K562 (cell line): ENCODE results near the gene FBXO10. TPM values are rescaled to one million over a fixed set of nuclear protein-coding genes. Genes with fewer than 3 reads are reported as not detected.

Source experiments
- CBX2 ChIP-seq: fragments of 200-600 bp; sonication (generic); IDR thresholded peaks from one replicate; pipeline ENCODE4 v1.6.1; 2012; ENCODE audit warnings: mild to moderate bottlenecking, low read length, inconsistent platforms; ENCODE audit not compliant: insufficient read depth, poor library complexity, severe bottlenecking
- CCNT2 ChIP-seq: IDR thresholded peaks from 2 replicates; pipeline ENCODE4 v1.6.1; 2011; ENCODE audit warnings: borderline replicate concordance, low read depth, mild to moderate bottlenecking, moderate library complexity, mixed read lengths, low read length; ENCODE audit not compliant: insufficient read length; ENCODE audit errors: extremely low read depth
- ETV5 ChIP-seq: sonication (generic); formaldehyde crosslinking; IDR thresholded peaks from 2 replicates; pipeline ENCODE4 v1.4.0; 2020; ENCODE audit warnings: low read depth, mild to moderate bottlenecking, missing genetic modification reagents
- ETV6 ChIP-seq, 3 experiments: fragments of 150-350 bp in 1 of 3; sonication (generic) in 1 of 3; formaldehyde crosslinking in 1 of 3; IDR thresholded peaks; 2 replicates each; pipeline versions ENCODE4 v1.6.1 to v1.8.0; 2014 to 2022; ENCODE audit warnings: borderline replicate concordance in 2 of 3, low read depth in 2 of 3, antibody characterized with exemption in 1 of 3, low read length in 1 of 3, mild to moderate bottlenecking in 1 of 3, missing genetic modification reagents in 1 of 3
- FUS ChIP-seq: fragments of 200-400 bp; formaldehyde crosslinking; optimal IDR thresholded peaks from 2 replicates; pipeline ENCODE3; 2017; ENCODE audit warnings: low read depth, low read length
- HDAC3 ChIP-seq: fragments of 450-650 bp; IDR thresholded peaks from 2 replicates; pipeline ENCODE4 v1.6.1; 2018; ENCODE audit warnings: borderline replicate concordance, mild to moderate bottlenecking, moderate library complexity; ENCODE audit not compliant: partially characterized antibody
- IRF2 ChIP-seq: sonication (generic); formaldehyde crosslinking; IDR thresholded peaks from 2 replicates; pipeline ENCODE4 v1.8.1; 2022; ENCODE audit warnings: mild to moderate bottlenecking, missing genetic modification reagents
- JUN ChIP-seq, 2 experiments: sonication (generic) in 1 of 2; formaldehyde crosslinking in 1 of 2; IDR thresholded peaks; 2 replicates each; pipeline versions ENCODE4 v1.6.1 to v1.8.0; 2012 to 2022; ENCODE audit warnings: borderline replicate concordance in 2 of 2, mild to moderate bottlenecking in 2 of 2, improper control_type of control experiment in 1 of 2, low read depth in 1 of 2, low read length in 1 of 2, missing genetic modification reagents in 1 of 2
- KAT7 ChIP-seq: sonication (generic); formaldehyde crosslinking; IDR thresholded peaks from 2 replicates; pipeline ENCODE4 v1.8.0; 2022; ENCODE audit warnings: missing genetic modification reagents, mild to moderate bottlenecking, borderline replicate concordance
- MXI1 ChIP-seq: IDR thresholded peaks from 2 replicates; pipeline ENCODE4 v1.6.1; 2011; ENCODE audit warnings: low read depth, mild to moderate bottlenecking, improper control_type of control experiment, low read length
- NUFIP1 ChIP-seq: fragments of 450-650 bp; IDR thresholded peaks from 2 replicates; pipeline ENCODE4 v1.6.1; 2018; ENCODE audit not compliant: partially characterized antibody
- POLR2B ChIP-seq: fragments of 450-650 bp; IDR thresholded peaks from 2 replicates; pipeline ENCODE4 v1.6.1; 2018; ENCODE audit warnings: low read depth; ENCODE audit not compliant: partially characterized antibody
- RFX7 ChIP-seq: fragments of 250-450 bp; sonication (Bioruptor Pico); IDR thresholded peaks from 2 replicates; pipeline ENCODE4 v1.5.1; 2021; ENCODE audit warnings: mild to moderate bottlenecking
- RHOXF2B ChIP-seq: fragments of 250-450 bp; sonication (Bioruptor Pico); conservative IDR thresholded peaks from 2 replicates; pipeline ENCODE4 v1.5.1; 2021
- SAFB2 ChIP-seq: fragments of 200-400 bp; formaldehyde crosslinking; IDR thresholded peaks from 2 replicates; pipeline ENCODE4 v1.6.1; 2018; ENCODE audit warnings: borderline replicate concordance, low read length, low read depth, moderate library complexity; ENCODE audit not compliant: severe bottlenecking
- SMAD4 ChIP-seq: fragments of 250-450 bp; sonication (Bioruptor Pico); conservative IDR thresholded peaks from 2 replicates; pipeline ENCODE4 v1.8.0; 2021; ENCODE audit warnings: inconsistent platforms, mild to moderate bottlenecking, moderate library complexity
- SMARCE1 ChIP-seq: fragments of 450-650 bp; IDR thresholded peaks from 2 replicates; pipeline ENCODE4 v1.7.1; 2016; ENCODE audit warnings: mild to moderate bottlenecking
- SRSF1 ChIP-seq: fragments of 200-400 bp; formaldehyde crosslinking; IDR thresholded peaks from 2 replicates; pipeline ENCODE4 v1.6.1; 2017; ENCODE audit warnings: mild to moderate bottlenecking, low read depth, low read length, moderate library complexity
- ZBTB8A ChIP-seq: fragments of 450-650 bp; IDR thresholded peaks from 2 replicates; pipeline ENCODE4 v1.6.1; 2018; ENCODE audit warnings: mild to moderate bottlenecking, moderate library complexity; ENCODE audit not compliant: partially characterized antibody
- ZFX ChIP-seq: sonication (generic); formaldehyde crosslinking; IDR thresholded peaks from 2 replicates; pipeline ENCODE4 v1.8.0; 2022; ENCODE audit warnings: mild to moderate bottlenecking, missing genetic modification reagents, moderate library complexity
- ZNF175 ChIP-seq: fragments of 200-800 bp; sonication (Bioruptor generic); IDR thresholded peaks from 2 replicates; pipeline ENCODE4 v1.6.1; 2016; ENCODE audit warnings: low read depth, mild to moderate bottlenecking, missing genetic modification characterization, missing compliant biosample characterization
- ZNF316 ChIP-seq: fragments of 450-650 bp; IDR thresholded peaks from 2 replicates; pipeline ENCODE4 v1.6.1; 2016
- ZNF384 ChIP-seq: IDR thresholded peaks from 2 replicates; pipeline ENCODE4 v1.6.1; 2012; ENCODE audit warnings: low read depth, low read length, improper control_type of control experiment
- ZNF76 ChIP-seq: fragments of 250-450 bp; sonication (Bioruptor Pico); IDR thresholded peaks from 2 replicates; pipeline ENCODE4 v1.4.0; 2020; ENCODE audit warnings: mild to moderate bottlenecking, moderate library complexity, borderline replicate concordance
- ZNF780A ChIP-seq: fragments of 250-450 bp; sonication (Bioruptor Pico); IDR thresholded peaks from 2 replicates; pipeline ENCODE4 v1.5.0; 2021; ENCODE audit warnings: mild to moderate bottlenecking
- ZNF79 ChIP-seq: fragments of 250-450 bp; sonication (Bioruptor Pico); IDR thresholded peaks from 2 replicates; pipeline ENCODE4 v1.4.0; 2020; ENCODE audit warnings: low read depth, mild to moderate bottlenecking, moderate library complexity
- polyA plus RNA-seq, 8 experiments: library from polyadenylated mRNA; depleted of rRNA in 4 of 8; stranded (reverse) in 5 of 8; unstranded in 3 of 8; fragments of >200 nt; fragmentation: Nextera tagmentation in 2 of 8; fragmentation: Illumina TruSeq in 1 of 8; extraction: Ambion mirVana in 2 of 8; extraction: Trizol in 1 of 8; gene quantifications; 2 replicates each; pipeline versions ENCODE4 v1.2.1 to v1.2.3, GENCODE V29; 2011 to 2014; ENCODE audit warnings: inconsistent platforms in 1 of 8, missing spikeins in 1 of 8
- total RNA-seq, 7 experiments: library from RNA; depleted of rRNA in 6 of 7; stranded (reverse); fragments of >200 nt in 6 of 7; fragmentation: Illumina TruSeq in 2 of 7; extraction: Trizol in 2 of 7; gene quantifications; 2 replicates each; pipeline versions ENCODE4 v1.2.1 to v1.2.3, GENCODE V29; 2011 to 2021; ENCODE audit warnings: low replicate concordance in 1 of 7
- TF ChIP-seq, protein P1 (sequence below): fragments of 450-650 bp; IDR thresholded peaks from 2 replicates; pipeline ENCODE4 v1.6.1; 2016; ENCODE audit warnings: borderline replicate concordance

FBXO10 gene
- total and polyA plus RNA-seq, 9 of the 15 experiments (the other 6 are each of a cell fraction or from before 2014, with no cell fraction given), result 0.84 to 9.9 (median 6.0) TPM

DNA sequence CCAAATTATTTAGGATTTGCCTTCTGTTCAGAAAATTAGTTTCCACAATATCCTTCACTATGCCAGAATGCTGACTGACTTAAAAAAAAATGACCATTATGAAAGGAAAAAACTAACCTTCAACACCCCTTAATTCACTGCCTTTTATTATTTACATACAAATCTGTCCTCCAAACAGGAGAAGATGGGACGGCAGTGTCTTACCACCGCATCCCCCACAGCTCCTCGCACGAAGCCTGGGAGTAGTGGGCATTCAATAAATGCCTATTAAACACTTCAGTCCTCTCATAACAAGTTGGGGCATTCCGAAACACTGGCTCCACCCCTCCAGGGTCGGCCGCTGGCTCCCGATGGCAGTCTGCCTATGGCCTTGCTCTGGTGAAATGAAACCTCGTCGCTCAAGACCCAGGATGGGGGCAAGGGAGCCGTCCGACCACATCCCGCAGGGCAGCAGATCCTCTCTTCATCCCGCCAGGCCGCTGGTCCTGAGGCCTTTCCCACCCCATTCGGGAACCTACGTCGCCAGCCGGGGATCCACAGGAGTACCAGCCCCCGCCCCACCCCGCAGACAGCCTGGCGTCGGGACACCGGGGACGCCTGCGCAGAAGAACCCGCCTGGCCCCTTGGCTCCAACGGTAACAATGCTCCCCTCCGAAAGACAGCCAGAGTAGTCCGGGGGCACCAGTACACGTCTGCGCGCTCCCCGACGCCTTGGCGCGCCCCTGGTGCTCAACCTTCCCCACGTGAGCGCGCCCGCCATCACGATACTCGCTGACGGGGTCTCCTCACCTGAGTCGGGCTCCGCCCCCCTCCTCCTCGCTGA is 111.5 kb downstream of the FBXO10 start (continued):
- TF ChIP-seq ETV6 (IDR thresholded peaks at IDR 0.05; ENCODE audit: borderline replicate concordance in 1 of 2, low read depth in 2 of 2, low read length in 1 of 2), result no peak
- TF ChIP-seq ETV6 (CRISPR knock-in tag; IDR thresholded peaks at IDR 0.05; ENCODE audit: borderline replicate concordance), result no peak
- TF ChIP-seq POLR2B, result peak; percentile 53
- no peak for TF ChIP-seq FUS
- no peak for TF ChIP-seq CCNT2
- no peak for TF ChIP-seq ZNF79 (CRISPR knock-in tag)
- TF ChIP-seq SRSF1, result no peak
- TF ChIP-seq SMAD4 (CRISPR knock-in tag), result peak; percentile 81
- TF ChIP-seq, protein P1, sequence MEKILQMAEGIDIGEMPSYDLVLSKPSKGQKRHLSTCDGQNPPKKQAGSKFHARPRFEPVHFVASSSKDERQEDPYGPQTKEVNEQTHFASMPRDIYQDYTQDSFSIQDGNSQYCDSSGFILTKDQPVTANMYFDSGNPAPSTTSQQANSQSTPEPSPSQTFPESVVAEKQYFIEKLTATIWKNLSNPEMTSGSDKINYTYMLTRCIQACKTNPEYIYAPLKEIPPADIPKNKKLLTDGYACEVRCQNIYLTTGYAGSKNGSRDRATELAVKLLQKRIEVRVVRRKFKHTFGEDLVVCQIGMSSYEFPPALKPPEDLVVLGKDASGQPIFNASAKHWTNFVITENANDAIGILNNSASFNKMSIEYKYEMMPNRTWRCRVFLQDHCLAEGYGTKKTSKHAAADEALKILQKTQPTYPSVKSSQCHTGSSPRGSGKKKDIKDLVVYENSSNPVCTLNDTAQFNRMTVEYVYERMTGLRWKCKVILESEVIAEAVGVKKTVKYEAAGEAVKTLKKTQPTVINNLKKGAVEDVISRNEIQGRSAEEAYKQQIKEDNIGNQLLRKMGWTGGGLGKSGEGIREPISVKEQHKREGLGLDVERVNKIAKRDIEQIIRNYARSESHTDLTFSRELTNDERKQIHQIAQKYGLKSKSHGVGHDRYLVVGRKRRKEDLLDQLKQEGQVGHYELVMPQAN, result peak; percentile 88
- TF ChIP-seq ZNF384, result no peak
- no peak for TF ChIP-seq RFX7
- TF ChIP-seq SMARCE1, result 0 out of 2 replicates have a peak, but pooled peaks have one; percentile 38
- peak; percentile 67; the same call in 1 of the 2 replicates for TF ChIP-seq ETV5
- no peak for TF ChIP-seq SAFB2
- TF ChIP-seq ZFX (CRISPR knock-in tag), result peak; percentile 41; the same call in 1 of the 2 replicates
- no peak for TF ChIP-seq RHOXF2B
- no peak for TF ChIP-seq NUFIP1
- peak; percentile 91; the same call in 1 of the 2 replicates for TF ChIP-seq KAT7 (CRISPR knock-in tag)
- no peak for TF ChIP-seq MXI1
- no peak for TF ChIP-seq IRF2
- no peak for TF ChIP-seq HDAC3
- TF ChIP-seq ZNF780A, result peak; percentile 22; the same call in 1 of the 2 replicates
- no peak for TF ChIP-seq CBX2
- TF ChIP-seq ZNF316, result peak; percentile 63
- TF ChIP-seq ZNF76 (CRISPR knock-in tag), result no peak
- TF ChIP-seq ZBTB8A, result no peak
- TF ChIP-seq JUN (IDR thresholded peaks at IDR 0.05; ENCODE audit: borderline replicate concordance, low read depth, low read length), result no peak
- TF ChIP-seq JUN (CRISPR knock-in tag; IDR thresholded peaks at IDR 0.05; ENCODE audit: borderline replicate concordance), result peak; percentile 85
- TF ChIP-seq ZNF175 (CRISPR knock-in tag), result no peak
